AG09319 (cell line): Measurements from ENCODE around the gene NELFCD.

Experiments used
- DNase-seq: peaks from one replicate; pipeline ENCODE4 v3.0.0-alpha.2; 2010; ENCODE audit warnings: low read depth; ENCODE audit errors: extremely low read depth
- TF ChIP-seq, protein P1 (sequence below): IDR thresholded peaks from 2 replicates; pipeline ENCODE4 v1.5.1; 2011; ENCODE audit warnings: low read depth, mild to moderate bottlenecking, inconsistent platforms, low read length, moderate library complexity

Gene NELFCD

DNA sequence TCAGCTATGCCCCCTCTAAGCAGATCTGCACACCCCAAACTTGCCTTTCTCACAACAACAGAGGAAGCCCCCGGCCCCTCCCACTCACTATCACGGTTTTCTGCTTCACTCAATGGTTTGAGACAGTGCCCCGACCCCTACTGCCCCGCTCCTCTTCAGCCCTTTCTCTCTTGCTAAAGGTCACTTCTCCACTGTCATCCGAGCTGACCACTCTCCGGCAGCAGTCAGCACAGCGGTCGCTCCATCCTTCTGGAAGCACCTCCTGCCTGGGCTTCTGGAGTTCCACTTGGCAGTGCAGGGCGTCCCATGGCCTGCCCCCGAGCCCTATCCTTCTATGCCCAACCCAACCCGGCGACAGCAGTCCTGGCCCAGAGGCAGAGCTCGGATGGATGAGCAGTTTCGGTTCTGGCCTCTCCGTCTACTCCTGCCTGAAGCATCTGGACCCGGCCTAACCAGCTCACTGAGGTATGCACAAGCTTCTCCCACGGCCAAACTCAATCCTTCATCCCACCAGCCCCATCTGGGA is 21.9 kb downstream of the NELFCD start:
- DNase-seq, result no peak

DNA sequence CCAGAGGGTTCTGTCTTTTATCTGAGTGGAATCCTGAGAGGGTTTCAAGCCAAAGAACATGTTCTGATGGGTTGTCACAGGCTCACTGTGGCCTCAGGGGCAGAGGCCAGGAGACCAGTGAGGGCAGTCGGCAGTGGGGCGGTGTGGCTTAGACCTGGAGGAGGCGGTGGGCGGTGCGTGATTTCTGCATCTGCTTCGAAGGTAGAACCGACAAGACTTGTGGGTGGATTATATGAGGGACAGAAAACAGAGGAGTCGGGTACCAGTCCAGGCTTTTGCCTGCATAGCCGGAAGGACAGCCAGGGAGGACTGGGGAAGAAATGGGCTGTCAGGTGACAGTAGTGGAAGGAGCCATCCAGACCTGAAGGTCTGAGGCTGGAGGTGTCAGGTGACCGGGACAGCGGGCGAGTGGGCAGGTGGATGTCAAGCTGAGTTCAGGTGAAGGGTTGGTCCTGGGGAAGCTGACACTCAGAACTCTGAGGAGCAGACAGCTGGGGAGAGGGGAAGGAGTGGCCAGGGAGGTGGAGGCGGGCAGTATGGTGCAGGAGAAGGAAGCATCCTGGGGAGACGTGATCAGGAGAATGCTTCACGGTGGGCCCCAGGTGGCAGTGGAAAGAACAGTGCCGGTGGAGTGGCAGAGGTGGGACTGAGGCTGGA is 22.9 kb downstream of the NELFCD start:
- DNase-seq, result no peak
- TF ChIP-seq, protein P1, sequence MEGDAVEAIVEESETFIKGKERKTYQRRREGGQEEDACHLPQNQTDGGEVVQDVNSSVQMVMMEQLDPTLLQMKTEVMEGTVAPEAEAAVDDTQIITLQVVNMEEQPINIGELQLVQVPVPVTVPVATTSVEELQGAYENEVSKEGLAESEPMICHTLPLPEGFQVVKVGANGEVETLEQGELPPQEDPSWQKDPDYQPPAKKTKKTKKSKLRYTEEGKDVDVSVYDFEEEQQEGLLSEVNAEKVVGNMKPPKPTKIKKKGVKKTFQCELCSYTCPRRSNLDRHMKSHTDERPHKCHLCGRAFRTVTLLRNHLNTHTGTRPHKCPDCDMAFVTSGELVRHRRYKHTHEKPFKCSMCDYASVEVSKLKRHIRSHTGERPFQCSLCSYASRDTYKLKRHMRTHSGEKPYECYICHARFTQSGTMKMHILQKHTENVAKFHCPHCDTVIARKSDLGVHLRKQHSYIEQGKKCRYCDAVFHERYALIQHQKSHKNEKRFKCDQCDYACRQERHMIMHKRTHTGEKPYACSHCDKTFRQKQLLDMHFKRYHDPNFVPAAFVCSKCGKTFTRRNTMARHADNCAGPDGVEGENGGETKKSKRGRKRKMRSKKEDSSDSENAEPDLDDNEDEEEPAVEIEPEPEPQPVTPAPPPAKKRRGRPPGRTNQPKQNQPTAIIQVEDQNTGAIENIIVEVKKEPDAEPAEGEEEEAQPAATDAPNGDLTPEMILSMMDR, result no peak

More for the DNA sequence above, 21.9 kb downstream of the NELFCD start:
- TF ChIP-seq, protein P1, result no peak

DNA sequence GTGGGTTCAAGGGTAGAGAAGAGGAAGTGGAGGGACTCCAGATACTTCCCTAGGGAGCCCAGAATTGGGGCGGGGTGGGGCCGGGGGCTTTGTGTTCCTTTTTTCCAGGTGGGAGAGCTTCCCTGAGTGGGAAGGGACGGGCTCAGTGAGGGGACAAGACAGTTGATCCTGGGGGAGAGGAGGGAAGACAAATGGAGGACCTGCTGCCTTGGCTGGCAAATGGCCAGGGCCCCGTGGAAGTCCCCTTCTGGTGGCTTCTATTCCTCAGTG is 23.4 kb downstream of the NELFCD start:
- TF ChIP-seq, protein P1, result no peak
- no peak for DNase-seq

DNA sequence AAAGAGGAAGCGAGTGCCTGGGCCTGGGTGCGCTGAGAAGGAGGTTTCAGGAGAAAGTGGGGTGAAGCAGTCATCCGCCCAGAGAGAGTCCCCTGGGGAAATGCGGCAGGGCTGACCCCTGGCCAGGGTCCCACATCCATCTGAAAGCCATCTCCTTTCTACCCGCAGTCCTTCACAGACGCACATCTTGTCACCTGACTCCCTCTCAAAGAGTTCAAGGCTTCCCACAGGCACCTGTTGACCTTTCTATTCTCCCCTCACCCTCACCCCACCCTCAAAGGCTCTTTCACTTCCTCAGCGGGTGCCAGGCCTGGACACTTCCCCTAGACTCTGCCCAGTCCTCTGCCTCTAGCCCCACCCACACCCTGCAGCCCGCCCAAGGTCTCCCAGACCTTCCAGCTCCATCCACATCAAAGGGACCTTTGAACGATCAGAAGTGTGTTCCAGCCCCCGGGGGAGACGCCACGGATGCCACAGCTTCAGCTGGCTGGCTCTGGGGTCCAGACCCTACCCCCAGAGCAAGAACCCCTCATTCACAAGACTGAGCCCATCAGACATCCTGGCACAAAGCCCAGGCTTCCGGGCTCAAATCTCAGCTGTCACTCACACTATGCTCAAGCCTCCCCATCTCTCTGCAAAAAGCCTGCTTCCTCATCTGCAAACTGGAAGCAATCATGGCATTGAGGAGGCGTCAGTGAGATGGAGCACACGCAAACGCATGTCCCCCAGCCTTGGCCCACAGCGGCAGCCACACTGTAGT is 23.9 kb downstream of the NELFCD start:
- no peak for DNase-seq
- TF ChIP-seq, protein P1, result no peak

DNA sequence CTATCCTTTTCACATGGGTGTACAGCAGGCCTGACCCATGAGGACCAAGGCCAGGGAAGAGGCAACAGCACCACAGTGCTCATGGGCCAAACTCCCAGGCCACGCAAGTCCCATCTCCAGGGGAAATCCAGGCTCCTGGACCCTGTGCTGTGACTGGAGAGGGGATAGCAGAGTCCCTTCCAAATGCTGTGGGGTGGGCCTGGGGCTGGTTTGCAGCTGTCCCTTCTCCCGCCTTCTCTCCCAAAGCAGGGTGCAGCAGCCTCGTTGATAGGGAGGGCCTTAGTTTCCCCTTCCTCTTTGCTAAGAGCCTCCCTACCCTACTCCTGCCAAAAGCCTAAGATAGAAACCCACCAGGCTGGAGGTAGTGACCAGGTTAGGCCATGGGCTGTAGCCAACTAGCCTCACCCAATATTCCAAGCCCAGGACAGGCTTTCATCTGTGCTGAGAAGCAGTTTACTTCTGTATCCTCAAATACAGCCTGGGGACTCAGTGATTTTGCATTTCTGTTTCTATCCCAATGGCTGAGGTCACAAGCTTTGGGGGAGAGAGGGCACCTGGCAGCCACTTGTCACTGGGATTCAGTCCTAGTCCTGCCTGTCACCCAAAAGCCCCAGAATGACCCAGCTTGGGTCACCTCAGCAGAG is 24.6 kb downstream of the NELFCD start:
- TF ChIP-seq, protein P1, result no peak
- DNase-seq, result no peak

DNA sequence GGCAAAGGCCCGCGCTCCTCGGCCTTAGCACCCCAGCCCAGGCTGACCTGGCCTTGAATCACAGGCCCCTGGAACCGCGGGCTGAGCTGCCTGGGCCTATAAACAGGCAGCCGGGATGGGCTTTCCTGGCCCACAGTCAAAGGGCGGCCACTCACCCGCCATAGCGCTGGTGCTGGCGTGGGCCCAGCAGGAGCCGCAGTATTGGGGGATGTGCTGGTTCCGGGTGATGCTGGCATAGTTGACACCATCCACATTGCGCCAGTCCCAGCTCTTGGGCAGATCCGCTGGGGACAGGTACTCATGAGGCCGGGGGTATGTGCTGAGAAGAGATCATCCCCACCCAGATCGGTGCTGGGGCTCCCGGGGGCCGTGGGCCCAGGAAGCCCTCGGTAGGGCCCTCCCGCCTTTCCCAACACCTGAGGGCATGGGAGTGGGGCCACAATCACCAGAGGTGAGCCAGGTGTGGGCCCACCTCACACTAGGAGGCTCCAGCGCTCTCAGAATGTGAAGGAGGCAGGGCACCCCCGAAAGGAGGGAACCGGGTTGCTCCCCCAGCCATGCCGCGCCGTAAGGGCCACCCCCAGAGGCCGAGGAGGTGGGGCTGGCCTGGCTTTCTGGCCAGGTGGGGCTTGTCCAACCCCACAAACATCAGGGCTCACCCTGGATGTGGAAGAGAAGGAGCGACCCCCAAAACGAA is 25.3 kb downstream of the NELFCD start:
- TF ChIP-seq, protein P1, result no peak
- no peak for DNase-seq
